Sigmoid colon (tissue), 7 donors: ENCODE data around the gene CNOT4. TPM values are rescaled to one million over a fixed set of nuclear protein-coding genes. Genes with fewer than 3 reads are reported as not detected.
A peak's percentile ranks its signal among the peaks of the same experiment; 100 is the strongest.

Experiments used
- DNase-seq: peaks from one replicate; pipeline ENCODE4 v3.0.0-alpha.2; 2019
- H3K27ac ChIP-seq, 4 donors: fragments of 200-600 bp; sonication (generic); one replicate each; pipeline ENCODE4 v1.5.1; 2016 to 2019; ENCODE audit warnings: mild to moderate bottlenecking in 1 of 4
- H3K27me3 ChIP-seq, 3 donors: fragments of 200-600 bp; sonication (generic); one replicate each; pipeline ENCODE4 v1.5.1; 2019; ENCODE audit warnings: mild to moderate bottlenecking in 1 of 3
- H3K36me3 ChIP-seq, 4 donors: fragments of 200-600 bp; sonication (generic); one replicate each; pipeline ENCODE4 v1.5.1; 2016 to 2019
- H3K4me1 ChIP-seq, 4 donors: fragments of 200-600 bp; sonication (generic); one replicate each; pipeline ENCODE4 v1.5.1; 2017 to 2019
- H3K4me3 ChIP-seq, 4 donors: fragments of 200-600 bp; sonication (generic); one replicate each; pipeline ENCODE4 v1.5.1; 2017 to 2019; ENCODE audit warnings: mild to moderate bottlenecking in 2 of 4, moderate library complexity in 1 of 4
- H3K9me3 ChIP-seq, 4 donors: fragments of 200-600 bp in 3 of 4; sonication (generic) in 3 of 4; one replicate each; pipeline versions ENCODE4 v1.5.1 to v1.6.1; 2013 to 2019
- CTCF ChIP-seq, 4 experiments: fragments of 450-650 bp in 3 of 4; fragments of 200-600 bp in 1 of 4; IDR thresholded peaks; one replicate each; pipeline ENCODE4 v1.5.1; 2016 to 2019; ENCODE audit warnings: antibody characterized with exemption in 4 of 4, mild to moderate bottlenecking in 3 of 4, moderate library complexity in 2 of 4
- EP300 ChIP-seq, 4 donors: sonication (generic); formaldehyde crosslinking; IDR thresholded peaks; one replicate each; pipeline ENCODE4 v1.6.1; 2017; ENCODE audit warnings: antibody characterized with exemption in 4 of 4
- POLR2A ChIP-seq, 2 donors: fragments of 450-650 bp; IDR thresholded peaks; one replicate each; pipeline ENCODE4 v1.6.1; 2016; ENCODE audit warnings: antibody characterized with exemption in 2 of 2, mild to moderate bottlenecking in 2 of 2, moderate library complexity in 2 of 2
- POLR2AphosphoS5 ChIP-seq, 4 donors: sonication (generic); formaldehyde crosslinking; IDR thresholded peaks; one replicate each; pipeline ENCODE4 v1.6.1; 2017; ENCODE audit warnings: antibody characterized with exemption in 4 of 4
- WGBS, 2 donors: extraction: QIAGEN DNeasy Blood & Tissue Kit; methylation state at CpG; one replicate each; pipeline ENCODE4 v1.1.7; 2013; 5-methylcytosine and 5-hydroxymethylcytosine counted together
- intact Hi-C: fragments of 100-400 bp; cut with DNase I; formaldehyde crosslinking; loops from one replicate; pipeline ENCODE4 v1.15.1; 2023
- polyA plus RNA-seq, 3 donors: library from polyadenylated mRNA; stranded (reverse); fragments of 200-250 nt; gene quantifications; one replicate each; pipeline ENCODE4 v1.2.3, GENCODE V29; 2013
- total RNA-seq, 4 donors: library from RNA; depleted of rRNA; stranded (reverse); fragments of >200 nt; gene quantifications; one replicate each; pipeline ENCODE4 v1.1.0, GENCODE V29; 2016
- donor health status: healthy with polysubstance abuse.
- donor health status: Bipolar disorder and iron deficiency.
- donor health status: healthy.

CNOT4 gene
- total and polyA plus RNA-seq, 7 donors: 4.2 to 31.6 (median 23.5) TPM

- Histone ChIP-seq H3K4me3 (no peak overlapping the region), H3K27ac (no peak overlapping the region), H3K27me3 (no peaks in the 10 kb centered on the region), H3K36me3 (no peaks in the 10 kb centered on the region), H3K9me3 (no peaks in the 10 kb centered on the region), H3K4me1 (no peaks in the 10 kb centered on the region)
- no peak for DNase-seq
- TF ChIP-seq EP300 (IDR thresholded peaks at IDR 0.05): no peak
- no peak for TF ChIP-seq CTCF (IDR thresholded peaks at IDR 0.05)
- TF ChIP-seq POLR2A (IDR thresholded peaks at IDR 0.05): no peak
- TF ChIP-seq POLR2AphosphoS5 (IDR thresholded peaks at IDR 0.05): no peak
- intact Hi-C loops: no loop called here
- WGBS, 2 donors: 86 to 91% methylated on average over 10 of the region's 10 CpGs
These were observed 167.0 kb downstream of the CNOT4 start for GRCh38 chr7:135342887-135343286.

GRCh38 chr7:135341049-135341448 is 168.9 kb downstream of the CNOT4 start:
- no peaks in the 10 kb centered on the region for H3K27me3 ChIP-seq
- WGBS, 2 donors: 22 to 71% methylated on average over 5 of the region's 5 CpGs
- no peak overlapping the region for H3K4me3 ChIP-seq
- H3K9me3 ChIP-seq: no peaks in the 10 kb centered on the region
- no peaks in the 10 kb centered on the region for H3K36me3 ChIP-seq
- H3K27ac ChIP-seq: no peak overlapping the region
- intact Hi-C loops: no loop called here
- no peak for TF ChIP-seq POLR2AphosphoS5 (IDR thresholded peaks at IDR 0.05)
- no peak for TF ChIP-seq EP300 (IDR thresholded peaks at IDR 0.05)
- TF ChIP-seq CTCF (IDR thresholded peaks at IDR 0.05): peak in 1 of 4 experiments; percentile 15
- no peak for TF ChIP-seq POLR2A (IDR thresholded peaks at IDR 0.05)
- no peaks in the 10 kb centered on the region for H3K4me1 ChIP-seq
- DNase-seq: no peak

GRCh38 chr7:135337977-135338550 is 171.8 kb downstream of the CNOT4 start:
- intact Hi-C loops: no loop called here
- no peak for DNase-seq
- 89 to 90% methylated on average over 5 of the region's 5 CpGs for WGBS, 2 donors
- no peaks in the 10 kb centered on the region for H3K9me3 ChIP-seq
- H3K4me3 ChIP-seq: no peak overlapping the region
- TF ChIP-seq POLR2A (IDR thresholded peaks at IDR 0.05) (no peak), POLR2AphosphoS5 (IDR thresholded peaks at IDR 0.05) (no peak), EP300 (IDR thresholded peaks at IDR 0.05) (no peak)
- H3K27me3 ChIP-seq: no peaks in the 10 kb centered on the region
- H3K36me3 ChIP-seq: no peaks in the 10 kb centered on the region
- H3K27ac ChIP-seq: no peak overlapping the region
- H3K4me1 ChIP-seq: no peaks in the 10 kb centered on the region

- WGBS, 2 donors: 95% methylated on average over 5 of the region's 5 CpGs
- intact Hi-C loops: no loop called here
- TF ChIP-seq CTCF (IDR thresholded peaks at IDR 0.05): no peak
- no peak for TF ChIP-seq POLR2A (IDR thresholded peaks at IDR 0.05)
- TF ChIP-seq EP300 (IDR thresholded peaks at IDR 0.05): no peak
These were observed 172.4 kb downstream of the CNOT4 start for GRCh38 chr7:135337506-135337905.

GRCh38 chr7:135335628-135336139 is 174.2 kb downstream of the CNOT4 start:
- Histone ChIP-seq H3K27me3 (no peaks in the 10 kb centered on the region), H3K4me1 (no peaks in the 10 kb centered on the region), H3K36me3 (no peaks in the 10 kb centered on the region), H3K9me3 (no peaks in the 10 kb centered on the region), H3K4me3 (no peak overlapping the region), H3K27ac (no peak overlapping the region)
- TF ChIP-seq CTCF (IDR thresholded peaks at IDR 0.05): peak in 1 of 4 experiments; percentile 21
- TF ChIP-seq POLR2AphosphoS5 (IDR thresholded peaks at IDR 0.05): no peak
- no peak for DNase-seq
- WGBS, 2 donors: 21 to 23% methylated on average over 9 of the region's 9 CpGs
- intact Hi-C loops: no loop called here

More at GRCh38 chr7:135337506-135337905, 172.4 kb downstream of the CNOT4 start:
- Histone ChIP-seq H3K27me3 (no peaks in the 10 kb centered on the region), H3K4me3 (no peak overlapping the region), H3K4me1 (no peaks in the 10 kb centered on the region), H3K9me3 (no peaks in the 10 kb centered on the region), H3K27ac (no peak overlapping the region), H3K36me3 (no peaks in the 10 kb centered on the region)
- no peak for DNase-seq
